AG04450 (cell line): ENCODE measurements around the gene C17orf50. TPM values are rescaled to one million over a fixed set of nuclear protein-coding genes. Genes with fewer than 3 reads are reported as not detected.

Experiments
- CTCF ChIA-PET: fragments of 300-600, 350-600 bp; formaldehyde crosslinking; extraction: SDS; loops from one replicate; lab custom pipeline; 2022; ENCODE audit warnings: antibody characterized with exemption, inconsistent platforms; lab: Charles Lee
- POLR2A ChIA-PET: fragments of 350-600 bp; formaldehyde crosslinking; extraction: SDS; loops from one replicate; lab custom pipeline; 2021; ENCODE audit warnings: antibody characterized with exemption, inconsistent platforms; lab: Yijun Ruan, JAX
- DNase-seq: peaks from one replicate; pipeline ENCODE4 v3.0.0-alpha.2; 2011; ENCODE audit warnings: low read depth, low spot score
- H3K27ac ChIP-seq: one replicate; pipeline ENCODE4 v1.5.1; 2012; ENCODE audit warnings: low read depth, low read length, control low read depth
- H3K27me3 ChIP-seq: one replicate; pipeline ENCODE4 v1.6.0; 2012; ENCODE audit warnings: low read length; ENCODE audit not compliant: control insufficient read depth, insufficient read depth
- H3K4me3 ChIP-seq: 2 replicates; pipeline ENCODE4 v1.5.1; 2011; ENCODE audit warnings: mild to moderate bottlenecking, low read depth, low read length, control low read depth
- H3K9me3 ChIP-seq: 2 replicates; pipeline ENCODE4 v1.5.1; 2012; ENCODE audit warnings: low read length; ENCODE audit not compliant: control insufficient read depth, insufficient read depth
- CTCF ChIP-seq: IDR thresholded peaks from 2 replicates; pipeline ENCODE4 v1.5.1; 2011; ENCODE audit warnings: low read depth, low read length, control low read depth, inconsistent platforms
- polyA minus RNA-seq: library from RNA; depleted of rRNA, polyadenylated mRNA; stranded (reverse); fragments of >200 nt; gene quantifications from 2 replicates; pipeline ENCODE4 v1.2.3, GENCODE V29; 2011; rRNA and poly(A)+ RNA removed
- polyA plus RNA-seq: library from polyadenylated mRNA; depleted of rRNA; stranded (reverse); fragments of >200 nt; gene quantifications from 2 replicates; pipeline ENCODE4 v1.2.3, GENCODE V29; 2011; rRNA removed

Gene C17orf50
- polyA plus RNA-seq (not detected in 2 replicates), polyA minus RNA-seq (not detected in 2 replicates)

- H3K27ac ChIP-seq, result no peak within 1 kb of the TSS
- ChIA-PET CTCF (interaction anchor here (0.9 to 13.6 kb wide), 4 partner anchors 10 to 209 kb away, joined by 3 to 478 read pairs (median 6); partner anchors contain the start of gene TAF15), POLR2A (no interaction called here)
- H3K4me3 ChIP-seq, result no peak within 1 kb of the TSS
- H3K27me3 ChIP-seq, result peaks cover 33% of the 10 kb centered on the region
- TF ChIP-seq CTCF, result no peak
- DNase-seq, result no peak
- H3K9me3 ChIP-seq, result no peaks in the 10 kb centered on the region
These were observed at the start of gene C17orf50 for GRCh38 chr17:35760587-35760986. TSS of gene C17orf50 (plus strand) at chr17:35760887. CDS start at chr17:35760942, 55 bp downstream.

GRCh38 chr17:35710950-35711349, 49.7 kb upstream of the C17orf50 start:
- H3K9me3 ChIP-seq, result no peaks in the 10 kb centered on the region
- H3K4me3 ChIP-seq, result no peak overlapping the region
- H3K27ac ChIP-seq, result no peak overlapping the region
- ChIA-PET CTCF (interaction anchor here (0.6 to 1.4 kb wide), 4 partner anchors 23 to 121 kb away, joined by 3 to 9 read pairs (median 3); no protein-coding TSS in a partner anchor), POLR2A (interaction anchor here (0.6 kb wide), 1 partner anchor 113 kb away, joined by 10 read pairs; no protein-coding TSS in a partner anchor)
- no peaks in the 10 kb centered on the region for H3K27me3 ChIP-seq
- TF ChIP-seq CTCF, result no peak
- DNase-seq, result no peak

- ChIA-PET POLR2A (no interaction called here), CTCF (interaction anchor here (0.8 to 1.3 kb wide), 2 partner anchors 34 to 100 kb away, joined by 3 to 6 read pairs; no protein-coding TSS in a partner anchor)
- Histone ChIP-seq H3K9me3 (no peaks in the 10 kb centered on the region), H3K27me3 (no peaks in the 10 kb centered on the region), H3K4me3 (no peak overlapping the region), H3K27ac (peak overlapping the region; percentile 41)
- DNase-seq, result peak; percentile 53
- no peak for TF ChIP-seq CTCF
These were observed 47.5 kb upstream of the C17orf50 start for GRCh38 chr17:35713069-35713728.

GRCh38 chr17:35714988-35715387, 45.7 kb upstream of the C17orf50 start:
- ChIA-PET CTCF (no interaction called here), POLR2A (no interaction called here)
- H3K27ac ChIP-seq, result no peak overlapping the region
- H3K27me3 ChIP-seq, result no peaks in the 10 kb centered on the region
- no peaks in the 10 kb centered on the region for H3K9me3 ChIP-seq
- H3K4me3 ChIP-seq, result no peak overlapping the region
- TF ChIP-seq CTCF, result no peak
- DNase-seq, result no peak

GRCh38 chr17:35715416-35715815, 45.3 kb upstream of the C17orf50 start:
- DNase-seq, result no peak
- ChIA-PET CTCF (interaction anchor here (3.1 kb wide), 1 partner anchor 32 kb away, joined by 11 read pairs; no protein-coding TSS in a partner anchor), POLR2A (no interaction called here)
- Histone ChIP-seq H3K9me3 (no peaks in the 10 kb centered on the region), H3K27ac (no peak overlapping the region), H3K4me3 (no peak overlapping the region), H3K27me3 (no peaks in the 10 kb centered on the region)
- no peak for TF ChIP-seq CTCF
